Stimulated activated CD8-positive, alpha-beta memory T cell treated with anti-CD3 and anti-CD28 coated beads, Interleukin-15, amount 100 ng/mL, for 24 hours (primary cell): ENCODE results near the gene AAR2.

Source experiments
- DNase-seq: peaks from one replicate; pipeline ENCODE4 v3.0.0-alpha.2; 2020; ENCODE audit warnings: low read depth

AAR2 gene

DNA sequence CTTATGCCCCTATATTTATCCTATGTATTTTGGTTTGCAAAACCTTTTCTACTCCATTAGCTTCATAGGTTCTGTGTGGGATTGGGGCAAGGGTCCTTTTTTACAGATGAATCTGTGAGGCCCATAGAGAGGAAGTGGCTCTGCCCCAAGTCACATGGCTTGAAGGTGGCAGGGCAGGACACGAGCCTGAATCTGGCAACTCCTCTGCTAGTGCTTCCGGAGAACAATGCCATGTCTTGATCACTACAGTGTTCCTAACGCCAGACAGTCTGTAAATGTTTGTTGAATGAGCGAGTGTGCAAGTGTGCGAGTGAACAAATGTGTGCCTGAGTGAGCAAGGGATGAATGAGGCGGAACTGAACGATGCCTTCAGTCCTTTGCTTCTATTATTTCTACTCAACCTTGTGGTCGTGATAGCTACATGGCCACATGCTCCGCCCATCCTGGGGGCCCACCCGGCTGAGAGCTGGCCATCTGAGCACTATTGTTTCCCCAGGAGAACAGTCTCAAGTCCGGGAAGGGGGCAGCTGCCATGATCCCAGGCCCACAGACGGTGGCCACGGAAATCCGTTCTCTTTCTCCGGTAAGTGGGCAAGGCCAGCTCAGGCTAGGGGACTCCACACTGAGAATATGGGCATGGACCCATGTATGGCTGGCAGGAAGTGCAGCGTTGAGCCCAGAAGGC is 17.8 kb upstream of the AAR2 start:
- no peak for DNase-seq

DNA sequence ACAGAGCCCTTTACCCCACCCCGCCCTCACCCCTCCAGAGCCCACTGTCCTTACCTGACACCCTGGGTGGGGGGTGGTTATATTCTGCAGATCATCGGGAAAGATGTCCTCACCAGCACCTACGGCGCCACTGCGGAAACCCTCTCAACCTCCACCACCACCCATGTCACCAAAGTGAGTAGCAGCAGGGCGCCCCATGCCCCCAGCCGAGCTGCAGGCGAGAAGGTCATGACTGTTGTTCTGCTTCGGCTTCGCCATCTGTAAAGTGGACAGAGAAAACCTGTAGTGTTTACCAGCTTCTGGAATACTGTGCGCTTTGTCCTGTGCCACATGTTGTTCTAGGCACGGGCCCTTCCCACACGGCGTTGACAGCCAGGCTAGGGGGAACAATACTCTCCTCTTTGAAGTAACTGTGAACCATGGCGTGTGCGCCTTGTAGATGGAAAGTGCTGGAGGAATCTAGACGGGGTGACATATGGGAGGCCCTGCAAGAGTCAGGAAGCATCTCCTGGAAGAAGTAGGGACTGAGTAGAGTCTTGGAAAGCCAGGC is 16.5 kb upstream of the AAR2 start:
- DNase-seq = no peak

DNA sequence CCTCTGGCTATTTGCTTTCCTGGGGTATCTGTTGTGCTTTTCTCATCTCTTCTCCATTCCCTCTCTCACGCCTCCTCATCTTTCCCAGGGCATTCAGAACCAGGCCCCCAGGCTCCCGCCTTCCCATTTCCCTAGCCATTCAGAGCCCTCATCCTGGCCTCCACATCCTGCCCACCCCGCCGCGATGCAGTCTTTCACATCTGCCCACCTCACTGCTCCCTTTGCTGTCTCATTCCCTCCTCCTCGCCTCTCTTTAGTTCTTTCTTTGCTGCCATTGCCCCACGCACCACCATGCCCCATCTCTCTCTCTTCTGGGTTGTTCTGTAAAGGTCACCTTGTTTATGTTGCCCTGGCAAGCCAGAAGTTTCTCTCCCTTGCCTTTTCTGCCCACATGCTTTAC is 10.6 kb upstream of the AAR2 start:
- DNase-seq = no peak

DNA sequence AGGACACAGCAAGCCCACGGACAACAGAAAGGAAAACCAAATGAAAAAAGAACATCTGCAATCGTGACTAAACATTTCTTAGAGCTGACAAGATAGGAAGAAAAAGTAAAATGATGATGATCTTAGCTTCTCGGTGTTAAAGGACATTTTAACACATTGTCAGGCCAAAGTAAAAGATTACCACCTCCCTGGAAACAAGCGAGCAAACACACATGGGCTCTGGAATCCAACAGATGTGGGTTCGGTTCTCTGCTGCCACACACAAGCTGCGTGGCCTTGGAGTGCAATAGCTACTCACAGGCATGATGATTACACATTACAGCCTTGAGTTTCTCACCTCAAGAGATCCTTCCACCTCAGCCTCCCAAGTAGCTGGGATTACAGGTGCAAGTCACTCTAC is 7.5 kb upstream of the AAR2 start:
- DNase-seq = no peak

DNA sequence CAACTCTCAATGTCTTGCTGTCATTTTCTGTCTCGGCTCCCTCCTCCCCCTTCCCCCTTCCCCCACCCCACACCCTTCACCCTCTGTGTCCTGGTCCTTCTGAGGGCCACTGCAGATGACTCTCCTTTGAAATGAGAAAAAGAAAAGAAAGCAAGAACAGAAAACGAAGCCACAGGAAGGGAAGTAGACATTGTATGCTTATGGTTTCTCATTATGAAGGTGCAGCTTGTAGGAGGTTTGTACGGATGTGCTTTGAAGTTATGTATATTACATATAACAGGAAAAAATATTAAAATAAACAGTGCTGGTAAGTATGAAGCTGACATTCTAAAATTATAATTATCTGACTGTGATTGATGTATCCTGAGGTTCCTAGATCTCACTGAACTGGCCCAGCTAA is 6.3 kb upstream of the AAR2 start:
- no peak for DNase-seq

DNA sequence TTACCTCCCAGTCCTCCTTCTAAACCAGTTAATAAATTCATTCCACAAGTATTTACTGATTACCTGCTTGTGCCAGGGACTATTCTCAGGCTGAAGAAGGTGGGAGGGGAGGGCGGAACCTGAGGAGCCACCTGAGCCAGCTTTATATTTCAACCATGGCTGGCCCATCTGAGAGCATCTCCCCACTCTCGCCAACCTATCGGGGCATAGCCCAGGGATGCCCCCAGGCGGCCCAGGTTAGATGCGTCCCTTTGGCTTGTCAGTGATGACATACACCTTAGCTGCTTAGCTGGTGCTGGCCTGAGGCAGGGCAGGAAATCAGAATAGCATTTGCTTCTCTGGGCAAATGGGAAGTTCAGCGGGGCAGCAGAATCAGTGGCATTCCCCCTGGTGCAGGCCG is 4.9 kb upstream of the AAR2 start:
- no peak for DNase-seq

DNA sequence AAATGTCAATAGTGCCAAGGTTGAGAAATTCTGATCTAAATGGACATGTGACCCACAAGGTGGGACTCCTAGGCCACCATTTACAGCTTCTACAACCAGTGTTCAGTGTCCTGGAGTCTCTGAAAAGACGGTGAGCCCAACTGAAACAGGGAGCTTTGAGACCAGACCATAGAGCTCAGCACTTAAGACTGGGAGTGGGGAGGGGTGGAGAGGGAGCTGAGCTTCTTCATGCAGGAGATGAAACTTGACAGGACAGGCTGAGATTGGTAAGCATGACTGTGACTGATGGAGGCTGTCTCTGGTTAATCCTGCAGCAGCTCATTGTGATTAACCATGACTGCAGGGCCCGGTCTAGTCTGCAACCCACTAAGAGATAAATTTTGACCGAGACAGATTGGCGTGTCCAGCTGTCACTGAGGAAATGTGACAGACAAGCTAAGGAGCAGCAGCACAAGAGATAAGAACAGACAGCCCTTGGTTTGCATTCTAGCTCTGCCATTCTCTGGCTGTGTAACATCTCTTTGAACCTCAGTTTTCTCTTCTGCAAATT is 1.4 kb upstream of the AAR2 start:
- no peak for DNase-seq

DNA sequence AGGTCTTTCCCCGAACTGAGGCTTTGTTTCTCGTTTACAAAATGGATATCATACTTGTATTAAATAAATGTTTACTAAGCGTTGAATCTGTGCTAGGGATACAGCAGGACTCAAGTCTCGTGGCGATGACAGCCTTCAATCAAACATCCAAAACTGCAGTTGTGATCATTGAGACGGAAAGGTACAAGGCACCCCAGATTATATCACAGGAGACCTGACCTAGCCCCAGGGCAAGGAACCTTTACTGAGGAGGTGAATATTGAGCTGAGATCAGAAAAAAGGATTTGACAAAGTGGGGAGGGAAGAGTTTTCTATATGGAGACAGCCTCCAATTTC is 476 bp downstream of the AAR2 start:
- no peak for DNase-seq

DNA sequence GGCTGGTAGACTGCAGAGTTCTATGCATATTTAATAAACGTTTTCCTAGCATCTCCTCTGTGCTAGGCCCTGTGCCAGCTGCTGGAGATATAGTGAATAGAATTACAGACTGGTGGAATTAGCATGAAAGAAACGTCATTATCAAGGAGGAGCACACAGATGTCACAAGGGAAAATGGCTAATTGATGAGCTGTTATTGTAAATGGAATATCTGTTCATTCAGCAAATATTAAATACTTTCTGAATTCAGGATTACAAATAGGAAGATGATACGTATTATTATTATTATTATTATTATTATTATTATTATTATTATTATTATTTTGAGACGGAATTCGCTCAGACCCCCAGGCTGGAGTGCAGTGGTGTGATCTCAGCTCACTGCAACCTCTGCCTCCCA is 1.2 kb downstream of the AAR2 start:
- DNase-seq = no peak

DNA sequence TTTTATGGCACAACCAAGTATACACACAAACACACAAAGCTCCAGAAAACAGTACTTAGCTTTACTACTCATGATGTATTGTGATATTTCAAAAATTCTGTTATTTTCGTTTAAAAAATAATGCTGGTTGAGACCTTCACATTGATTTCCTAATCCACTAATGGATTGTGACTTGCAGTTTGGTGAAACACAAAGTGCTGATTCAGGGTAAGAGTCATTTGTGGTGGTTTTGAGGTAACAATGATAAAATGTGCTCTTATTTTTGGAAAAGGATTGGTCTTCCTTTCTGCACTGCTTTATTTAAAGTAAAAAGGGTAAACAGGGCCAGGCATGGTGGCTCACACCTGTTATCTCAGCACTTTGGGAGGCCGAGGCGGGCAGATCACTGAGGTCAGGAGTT is 1.9 kb downstream of the AAR2 start:
- no peak for DNase-seq

DNA sequence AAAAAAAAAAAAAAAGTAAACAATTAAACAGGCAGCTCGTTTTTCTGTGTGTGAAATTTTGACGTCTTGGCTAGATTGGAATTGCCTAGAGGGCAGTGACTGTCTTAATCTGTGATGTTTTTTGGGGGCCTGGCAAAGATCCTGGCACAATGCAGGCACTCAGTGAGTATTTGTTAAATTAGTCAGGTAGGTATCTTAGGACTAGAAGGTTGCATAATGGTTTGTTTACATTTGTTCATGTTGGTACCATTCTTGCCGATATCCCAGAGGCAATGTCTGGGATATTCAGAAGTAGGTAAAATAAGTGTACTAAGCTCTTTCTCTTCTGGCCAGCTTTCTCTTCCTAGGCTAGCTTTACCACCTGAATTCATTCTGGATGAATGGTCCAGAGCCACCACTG is 2.5 kb downstream of the AAR2 start:
- DNase-seq = no peak

DNA sequence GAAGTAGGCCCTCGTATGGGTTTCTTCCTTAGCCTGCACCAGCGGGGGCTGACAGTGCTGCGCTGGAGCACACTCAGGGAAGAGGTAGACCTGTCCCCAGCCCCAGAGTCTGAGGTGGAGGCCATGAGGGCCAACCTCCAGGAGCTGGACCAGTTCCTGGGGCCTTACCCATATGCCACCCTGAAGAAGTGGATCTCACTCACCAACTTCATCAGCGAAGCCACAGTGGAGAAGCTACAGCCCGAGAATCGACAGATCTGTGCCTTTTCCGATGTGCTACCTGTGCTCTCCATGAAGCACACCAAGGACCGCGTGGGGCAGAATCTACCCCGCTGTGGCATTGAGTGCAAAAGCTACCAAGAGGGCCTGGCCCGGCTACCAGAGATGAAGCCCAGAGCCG is 3.8 kb downstream of the AAR2 start:
- no peak for DNase-seq

DNA sequence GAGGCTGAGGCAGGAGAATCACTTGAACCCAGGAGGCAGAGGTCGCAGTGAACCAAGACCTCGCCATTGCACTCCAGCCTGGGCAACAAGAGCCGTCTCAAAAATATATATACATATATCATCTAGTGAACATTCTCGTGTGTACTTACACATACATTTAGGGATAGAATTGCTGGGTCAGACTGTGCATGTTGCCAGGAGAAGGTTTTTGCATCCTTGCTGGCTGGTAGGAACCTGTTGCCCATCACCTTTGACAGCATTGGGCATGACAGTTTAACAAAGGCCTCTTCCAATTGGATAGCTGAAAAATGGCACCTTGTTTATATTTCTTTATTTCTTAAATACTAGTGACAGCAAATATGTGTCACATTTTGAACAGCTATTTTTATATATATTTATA is 5.4 kb downstream of the AAR2 start:
- DNase-seq = no peak

DNA sequence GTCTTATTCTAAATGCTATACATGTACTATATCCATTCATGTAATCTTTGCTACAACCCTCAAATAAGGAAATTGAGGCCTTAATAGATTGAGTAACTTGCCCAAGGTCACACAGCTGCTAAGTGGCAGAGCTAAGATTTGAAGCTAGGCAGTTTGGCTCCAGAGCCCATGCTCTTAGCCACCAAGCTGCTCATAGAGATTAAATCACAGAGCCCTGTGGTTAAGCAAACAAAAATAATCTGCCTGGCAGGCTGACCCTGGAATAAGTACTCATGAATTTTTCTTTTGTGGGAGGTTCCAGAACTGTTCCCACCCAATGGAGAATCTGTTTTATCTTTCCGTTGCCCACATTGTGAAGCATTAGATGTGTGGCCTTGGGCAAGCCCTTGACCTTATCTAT is 7.4 kb downstream of the AAR2 start:
- no peak for DNase-seq

DNA sequence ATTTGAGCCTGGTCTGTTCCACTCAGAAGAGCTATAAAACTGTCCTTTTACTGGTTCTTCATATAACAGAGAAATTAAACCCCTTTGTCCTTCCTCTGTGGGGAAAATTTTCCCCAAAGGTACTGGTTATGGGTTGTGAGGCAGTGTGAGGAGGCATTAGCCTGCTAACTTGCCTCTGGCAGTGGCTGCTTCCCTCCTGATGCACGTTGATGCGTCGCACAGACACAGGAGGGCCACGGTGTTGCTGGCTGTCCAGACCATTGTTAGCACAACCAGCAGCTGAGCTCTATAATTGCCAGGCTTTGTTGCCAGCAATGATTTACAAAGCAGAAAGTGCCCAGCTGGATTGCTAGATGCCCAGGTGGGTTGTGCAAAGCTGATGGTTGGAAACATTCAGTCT is 10.1 kb downstream of the AAR2 start:
- no peak for DNase-seq

DNA sequence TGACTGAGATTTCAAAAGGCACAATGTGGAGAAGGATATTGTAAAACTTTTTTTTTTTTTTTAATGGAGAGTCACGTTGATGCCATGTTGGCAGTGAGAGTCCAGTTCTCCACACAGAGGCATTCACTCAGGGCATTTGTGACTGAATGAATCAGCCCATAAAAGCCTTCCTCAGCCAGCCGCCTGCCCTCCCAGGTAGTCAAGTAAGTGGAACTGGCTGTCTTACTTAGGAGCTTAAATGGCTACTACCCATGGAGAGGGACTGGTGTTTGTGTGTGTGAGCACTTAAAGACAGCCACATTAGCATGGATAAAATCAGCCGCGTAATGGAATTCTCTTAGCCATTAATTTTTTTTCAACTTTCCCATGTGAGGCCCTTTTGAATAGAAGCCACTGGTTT is 12.6 kb downstream of the AAR2 start:
- no peak for DNase-seq

DNA sequence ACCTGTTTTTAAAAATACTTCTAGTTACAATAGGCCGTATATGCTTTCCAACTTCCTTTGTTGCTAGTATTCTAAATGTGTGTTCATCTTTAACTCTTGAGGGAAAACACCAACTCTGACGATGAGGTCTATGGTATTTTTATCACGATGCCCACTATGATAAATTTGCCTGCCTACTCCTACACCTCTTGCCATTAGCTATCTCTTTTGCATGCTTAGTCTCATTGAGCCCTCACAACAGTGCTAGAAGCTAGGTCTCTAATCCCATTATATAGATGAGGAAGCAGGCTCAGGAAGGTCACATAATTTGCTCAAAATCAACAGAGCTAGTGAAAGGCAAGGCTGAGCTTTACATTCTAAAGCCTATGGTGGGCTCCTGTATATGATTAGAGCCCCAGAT is 13.2 kb downstream of the AAR2 start:
- no peak for DNase-seq

DNA sequence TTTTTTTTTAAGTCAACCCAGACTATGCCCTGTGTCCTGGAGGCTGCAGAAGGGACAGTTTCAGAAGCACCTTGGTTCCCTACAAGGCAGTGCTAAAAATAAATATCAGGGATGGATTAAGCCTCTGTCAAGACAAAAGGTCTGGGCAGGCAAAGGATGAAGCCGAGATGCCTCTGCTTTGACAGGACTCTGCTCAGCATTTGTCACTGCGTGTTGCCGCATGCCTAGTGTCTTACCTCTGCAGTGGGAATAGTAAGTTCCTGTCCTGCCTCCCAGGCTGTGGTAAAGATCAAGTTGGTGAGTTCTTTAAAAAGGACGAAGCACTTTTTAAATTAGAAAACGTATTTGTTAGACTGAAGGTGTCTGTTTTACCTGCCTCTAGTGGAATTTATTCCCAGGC is 15.1 kb downstream of the AAR2 start:
- no peak for DNase-seq

DNA sequence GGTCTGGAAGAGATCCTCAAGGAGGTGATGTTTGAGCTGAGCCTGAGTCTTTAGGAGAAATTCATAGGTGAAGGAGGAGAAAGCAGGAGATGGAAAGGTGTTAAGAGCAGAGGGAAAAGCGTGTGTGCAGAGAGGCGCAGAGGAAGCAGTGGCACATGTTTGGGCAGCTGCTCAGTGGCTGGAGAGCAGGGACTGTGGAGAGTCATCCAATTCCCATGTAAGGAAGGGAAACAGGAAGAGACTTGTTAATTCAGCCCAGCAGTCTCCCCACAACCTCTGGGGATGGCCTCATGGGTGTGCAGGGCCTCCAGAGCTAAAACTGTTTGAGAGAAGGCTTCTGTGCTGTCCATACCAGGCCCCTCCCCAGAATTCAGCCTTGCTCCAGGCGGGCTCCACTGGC is 16.2 kb downstream of the AAR2 start:
- DNase-seq = no peak

DNA sequence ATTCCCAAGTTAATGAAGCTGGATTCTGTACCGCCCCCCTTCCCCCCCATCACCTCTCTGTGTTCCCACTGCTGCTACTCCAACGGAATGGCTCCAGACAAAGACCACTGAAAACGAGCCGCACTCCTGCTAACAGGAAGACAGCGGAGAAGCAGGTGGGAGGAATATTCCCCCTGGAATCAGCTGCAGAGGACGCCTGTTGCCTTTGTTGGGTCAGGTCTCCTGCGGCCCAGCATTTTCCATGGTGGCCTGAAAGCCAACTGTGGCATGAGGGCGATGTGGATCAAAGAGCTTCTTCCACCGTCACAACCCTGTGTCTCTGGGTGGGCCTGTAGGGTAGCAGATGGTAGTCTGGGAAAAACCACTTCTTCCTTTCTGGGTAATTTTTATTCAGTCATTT is 16.8 kb downstream of the AAR2 start:
- DNase-seq = no peak

DNA sequence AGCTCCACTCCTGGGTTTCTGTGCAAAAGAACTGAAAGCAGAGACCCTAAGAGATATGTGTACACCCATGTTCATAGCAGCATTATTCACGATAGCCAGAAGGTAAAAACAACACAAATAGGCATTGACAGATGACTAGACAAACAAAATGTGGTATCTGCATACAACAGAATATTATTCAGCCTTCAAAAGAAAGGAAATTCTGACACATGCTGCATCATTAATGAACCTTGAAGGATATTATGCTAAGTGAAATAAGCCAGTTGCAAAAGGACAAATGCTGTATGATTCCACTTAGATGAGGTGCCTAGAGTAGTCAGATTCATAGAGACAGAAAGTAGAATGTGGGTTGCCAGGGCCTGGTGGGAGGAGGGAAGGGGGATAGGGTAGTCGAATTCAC is 17.8 kb downstream of the AAR2 start:
- no peak for DNase-seq

DNA sequence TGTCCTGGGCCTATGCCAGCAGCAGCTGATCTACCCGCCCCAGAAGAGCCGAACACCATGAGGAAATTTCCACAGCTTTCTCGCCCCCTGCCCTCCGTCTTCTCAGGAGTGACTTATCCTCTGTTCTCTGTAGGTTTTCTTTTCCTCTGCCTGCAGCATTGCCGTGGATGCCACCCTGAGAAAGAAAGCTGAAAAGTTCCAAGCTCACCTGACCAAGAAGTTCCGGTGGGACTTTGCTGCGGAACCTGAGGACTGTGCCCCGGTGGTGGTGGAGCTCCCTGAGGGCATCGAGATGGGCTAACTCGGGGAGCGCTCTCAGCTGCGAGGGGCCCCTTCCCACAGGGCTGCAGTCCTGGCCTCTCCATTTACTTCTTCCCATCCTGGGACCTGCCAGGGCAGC is 19.2 kb downstream of the AAR2 start:
- no peak for DNase-seq

DNA sequence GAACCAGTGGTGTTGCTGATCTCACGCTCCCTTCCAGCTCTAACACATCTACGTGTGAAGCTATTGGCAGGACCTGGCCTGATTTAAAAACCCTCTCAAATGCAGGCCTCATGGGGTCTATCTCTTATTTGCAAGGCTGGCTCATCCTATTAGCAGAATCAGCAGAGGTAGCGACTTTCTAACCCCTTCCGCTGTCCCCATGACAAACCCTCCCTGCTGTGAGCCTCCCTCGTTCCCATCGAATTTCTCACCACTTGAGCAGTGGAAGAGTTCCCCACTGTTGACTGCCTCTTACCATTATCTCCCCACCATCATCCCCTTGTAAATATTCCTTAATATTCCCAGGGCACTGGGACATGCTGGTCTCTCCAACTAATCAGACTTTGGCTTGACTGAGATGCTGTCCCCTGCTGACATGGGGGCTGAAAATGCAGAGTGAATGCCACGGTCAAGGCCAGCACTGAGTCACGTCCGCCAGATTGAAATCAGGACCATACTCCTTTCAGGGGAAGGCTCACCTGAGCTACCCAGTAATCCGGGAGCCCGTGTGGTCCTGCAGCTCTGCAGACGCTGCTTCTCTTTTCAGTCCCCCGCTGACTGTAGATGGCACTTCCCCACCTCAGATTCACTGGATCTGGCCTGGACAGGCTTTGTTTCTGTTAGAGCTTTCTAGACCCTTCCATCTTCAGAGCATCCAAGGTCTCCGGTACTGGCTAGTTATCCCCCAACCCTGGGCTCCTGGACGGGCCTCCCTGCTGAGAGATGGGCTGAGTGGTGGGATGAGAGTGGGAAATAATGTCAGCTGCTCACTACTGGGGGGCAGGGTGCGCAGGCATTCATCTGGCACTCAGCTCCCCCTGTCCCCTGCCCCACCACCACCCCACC is 23.1 kb downstream of the AAR2 start:
- no peak for DNase-seq
